ENCODE results near the gene UXT.

DNA sequence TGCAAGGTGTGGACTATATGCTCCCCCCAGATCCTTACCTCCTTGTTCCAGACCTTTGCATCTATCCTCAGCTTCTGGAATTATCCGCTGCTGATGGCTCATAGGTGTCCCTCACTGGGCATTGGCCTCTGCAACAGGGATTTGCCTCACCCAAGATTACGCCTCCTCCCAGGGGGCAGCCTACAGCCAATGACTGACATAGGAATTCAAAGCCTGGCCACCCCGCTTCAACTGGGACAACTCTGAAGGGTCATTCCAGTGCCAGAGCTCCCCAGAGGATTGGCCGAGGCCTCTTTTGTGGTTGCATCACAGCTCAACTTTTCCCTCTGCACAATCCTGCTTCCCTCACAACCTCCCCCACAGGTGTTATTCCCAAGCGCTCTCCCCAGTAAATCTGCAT lies 44.4 kb downstream of the UXT start:
- no peak for TF ChIP-seq MAFK (IDR thresholded peaks at IDR 0.05; ENCODE audit: low read length)
- no peak for TF ChIP-seq FOXP1 (CRISPR knock-in tag; IDR thresholded peaks at IDR 0.05)
- TF ChIP-seq HCFC1 (IDR thresholded peaks at IDR 0.05; ENCODE audit: low read depth, low read length): no peak
- TF ChIP-seq, protein P1, sequence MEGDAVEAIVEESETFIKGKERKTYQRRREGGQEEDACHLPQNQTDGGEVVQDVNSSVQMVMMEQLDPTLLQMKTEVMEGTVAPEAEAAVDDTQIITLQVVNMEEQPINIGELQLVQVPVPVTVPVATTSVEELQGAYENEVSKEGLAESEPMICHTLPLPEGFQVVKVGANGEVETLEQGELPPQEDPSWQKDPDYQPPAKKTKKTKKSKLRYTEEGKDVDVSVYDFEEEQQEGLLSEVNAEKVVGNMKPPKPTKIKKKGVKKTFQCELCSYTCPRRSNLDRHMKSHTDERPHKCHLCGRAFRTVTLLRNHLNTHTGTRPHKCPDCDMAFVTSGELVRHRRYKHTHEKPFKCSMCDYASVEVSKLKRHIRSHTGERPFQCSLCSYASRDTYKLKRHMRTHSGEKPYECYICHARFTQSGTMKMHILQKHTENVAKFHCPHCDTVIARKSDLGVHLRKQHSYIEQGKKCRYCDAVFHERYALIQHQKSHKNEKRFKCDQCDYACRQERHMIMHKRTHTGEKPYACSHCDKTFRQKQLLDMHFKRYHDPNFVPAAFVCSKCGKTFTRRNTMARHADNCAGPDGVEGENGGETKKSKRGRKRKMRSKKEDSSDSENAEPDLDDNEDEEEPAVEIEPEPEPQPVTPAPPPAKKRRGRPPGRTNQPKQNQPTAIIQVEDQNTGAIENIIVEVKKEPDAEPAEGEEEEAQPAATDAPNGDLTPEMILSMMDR (IDR thresholded peaks at IDR 0.05 in 2 of 3, conservative IDR thresholded peaks at IDR 0.05 in 1 of 3; ENCODE audit: insufficient read depth in 2 of 3, low read depth in 1 of 3, low read length in 3 of 3): no peak
- TF ChIP-seq KLF1 (tag; IDR thresholded peaks at IDR 0.05): no peak
- TF ChIP-seq ZNF134 (CRISPR knock-in tag; conservative IDR thresholded peaks at IDR 0.05): no peak
- TF ChIP-seq, protein P2, sequence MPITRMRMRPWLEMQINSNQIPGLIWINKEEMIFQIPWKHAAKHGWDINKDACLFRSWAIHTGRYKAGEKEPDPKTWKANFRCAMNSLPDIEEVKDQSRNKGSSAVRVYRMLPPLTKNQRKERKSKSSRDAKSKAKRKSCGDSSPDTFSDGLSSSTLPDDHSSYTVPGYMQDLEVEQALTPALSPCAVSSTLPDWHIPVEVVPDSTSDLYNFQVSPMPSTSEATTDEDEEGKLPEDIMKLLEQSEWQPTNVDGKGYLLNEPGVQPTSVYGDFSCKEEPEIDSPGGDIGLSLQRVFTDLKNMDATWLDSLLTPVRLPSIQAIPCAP (CRISPR knock-in tag; IDR thresholded peaks at IDR 0.05; ENCODE audit: borderline replicate concordance): no peak
- no peak for TF ChIP-seq PHB (CRISPR knock-in tag; IDR thresholded peaks at IDR 0.05)
